Stimulated activated CD8-positive, alpha-beta memory T cell treated with anti-CD3 and anti-CD28 coated beads, Interleukin-7, amount 100 ng/mL, for 1 hour (primary cell): ENCODE data around the gene PLN.

Source experiments
- DNase-seq, 2 donors: peaks; one replicate each; pipeline ENCODE4 v3.0.0-alpha.2; 2020; ENCODE audit warnings: low read depth in 2 of 2

Gene PLN

GRCh38 chr6:118537574-118537973 lies 10.5 kb upstream of the PLN start:
- DNase-seq, result no peak

- no peak for DNase-seq
These were observed 5.7 kb upstream of the PLN start for GRCh38 chr6:118542184-118542952.

DNA sequence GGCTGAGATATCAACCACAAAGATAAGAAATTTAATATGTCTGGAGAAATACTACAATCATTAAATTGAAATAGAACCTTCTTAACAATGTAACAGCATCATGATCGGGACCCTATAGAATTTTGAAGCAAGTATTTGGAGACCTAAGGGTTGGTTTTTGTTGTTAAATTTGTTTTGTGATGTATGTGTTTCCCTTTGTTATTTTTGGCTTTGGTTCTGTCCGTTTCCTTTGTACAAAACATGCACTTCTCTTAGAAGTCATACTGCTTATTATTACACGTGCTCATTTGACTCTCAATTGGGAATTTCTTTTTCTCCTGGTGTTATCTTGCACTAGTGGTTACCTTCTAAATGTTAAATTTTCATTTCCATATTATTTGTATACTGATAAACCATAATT lies 4.0 kb upstream of the PLN start:
- no peak for DNase-seq

GRCh38 chr6:118546164-118546879 lies 1.8 kb upstream of the PLN start:
- DNase-seq, result no peak

GRCh38 chr6:118546880-118547218 lies 1.2 kb upstream of the PLN start:
- DNase-seq, result no peak

DNA sequence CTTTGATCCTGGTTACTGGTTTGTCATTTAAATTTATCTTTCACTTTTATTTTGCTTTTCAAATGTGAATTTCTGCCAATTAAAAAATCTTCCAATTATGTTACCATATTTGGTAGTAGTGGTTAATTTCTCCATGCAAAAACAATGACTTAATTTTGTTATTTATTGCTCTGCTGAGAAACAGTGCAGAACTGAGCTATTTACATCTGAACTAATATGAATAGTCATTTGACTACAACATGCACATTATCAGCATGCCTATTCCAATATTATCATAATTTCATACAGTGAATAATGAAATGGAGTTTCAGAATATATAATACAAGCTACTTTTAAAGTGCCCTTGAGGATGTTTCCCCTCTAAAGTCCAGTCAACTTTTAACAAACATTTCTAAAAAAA lies 517 bp downstream of the PLN start:
- DNase-seq, result no peak

DNA sequence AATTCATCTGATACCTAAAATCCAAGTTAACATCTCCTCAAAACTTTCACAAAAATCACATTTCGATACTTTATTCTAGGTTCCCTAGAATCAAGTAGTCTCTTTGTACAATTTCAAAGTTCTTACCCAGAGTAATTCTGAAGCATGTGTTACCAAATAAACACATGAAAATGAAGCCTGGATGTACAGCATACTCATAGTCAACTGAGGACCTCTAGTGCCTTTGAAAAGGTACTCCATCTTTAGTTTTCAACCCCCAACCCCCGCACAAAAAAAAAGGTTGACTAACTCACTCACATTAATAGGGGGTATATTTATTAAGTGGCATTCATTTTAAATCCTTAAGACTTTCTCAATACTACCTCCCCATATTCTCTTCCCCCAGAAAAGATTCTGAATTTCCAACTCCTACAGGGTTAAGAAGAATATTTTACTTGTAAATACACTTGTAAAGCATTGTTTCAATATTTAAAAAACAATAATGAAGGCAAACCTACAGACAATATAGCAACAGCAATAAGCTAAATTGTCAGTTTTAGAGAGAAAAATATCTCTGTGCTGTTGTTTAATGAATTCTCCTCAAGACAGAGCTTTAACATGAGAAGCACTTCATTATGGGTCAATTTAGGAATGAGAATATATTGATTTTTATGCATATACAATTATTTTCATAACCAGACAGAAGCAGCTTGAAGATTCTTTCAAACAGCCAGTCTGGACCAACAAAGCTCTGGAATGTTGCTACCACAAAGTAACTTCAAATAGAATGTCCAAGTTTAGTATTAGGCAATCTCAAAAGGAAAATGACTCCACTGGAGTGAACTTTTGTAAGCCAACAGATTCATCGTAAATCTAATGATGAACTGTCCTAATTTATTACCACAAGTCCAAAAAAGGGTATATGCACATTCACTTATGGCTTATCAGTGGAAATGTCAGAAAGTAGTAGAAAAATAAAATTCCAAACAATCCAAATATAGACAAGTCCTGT lies 3.3 kb downstream of the PLN start:
- DNase-seq, result no peak

DNA sequence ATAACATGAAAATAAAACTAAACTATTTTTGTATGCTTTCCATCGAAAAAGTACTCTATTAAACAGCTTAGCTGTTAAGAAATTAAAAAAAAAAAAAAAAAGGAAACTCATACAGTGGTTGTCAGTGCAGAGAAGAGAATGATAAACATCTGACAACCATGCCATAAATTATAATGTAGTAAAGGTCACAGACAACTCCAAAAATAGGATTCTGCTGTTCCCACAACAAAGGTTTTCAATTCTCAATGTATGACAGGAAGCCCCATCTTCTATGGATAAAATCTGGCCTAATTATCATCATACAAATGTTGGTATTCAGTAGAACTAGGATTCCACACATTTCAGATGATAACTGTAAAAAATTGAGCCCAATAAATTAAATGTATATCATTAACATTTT lies 5.0 kb downstream of the PLN start:
- DNase-seq, result no peak

DNA sequence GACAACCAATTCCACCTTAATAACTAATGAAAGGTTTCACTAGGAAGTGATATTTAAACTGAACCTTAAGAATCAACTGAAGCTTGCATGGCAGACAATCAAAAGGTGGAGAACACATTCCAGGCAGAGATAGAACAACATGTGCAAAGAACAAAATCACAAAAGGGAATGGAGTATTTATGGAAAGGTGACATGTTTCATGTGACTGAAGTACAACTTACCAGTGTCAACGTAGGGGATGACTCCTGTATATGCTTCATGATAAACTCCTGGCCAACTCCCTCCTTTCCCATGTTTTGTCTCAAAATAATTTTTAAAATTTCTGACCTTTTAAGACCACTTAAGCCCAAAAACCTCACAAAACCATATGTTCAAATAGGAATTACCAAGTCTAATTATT lies 6.6 kb downstream of the PLN start:
- DNase-seq, result no peak

- DNase-seq, result no peak
These were observed 10.5 kb downstream of the PLN start for GRCh38 chr6:118558464-118559217.

DNA sequence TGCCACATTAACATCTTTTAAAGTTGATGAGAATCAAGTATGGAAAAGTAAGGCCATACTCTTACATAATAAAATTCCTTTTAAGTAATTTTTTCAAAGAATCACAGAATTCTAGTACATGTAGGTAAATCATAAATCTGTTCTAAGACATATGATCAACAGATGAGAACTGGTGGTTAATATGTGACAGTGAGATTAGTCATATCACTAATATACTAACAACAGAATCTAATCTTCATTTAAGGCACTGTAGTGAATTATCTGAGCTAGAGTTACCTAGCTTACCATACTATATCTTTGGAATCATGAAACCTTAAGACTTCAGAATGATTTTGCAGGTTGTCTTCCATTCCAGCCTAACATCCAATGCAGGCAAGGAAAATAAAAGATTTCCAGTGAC lies 11.6 kb downstream of the PLN start:
- DNase-seq, result no peak

DNA sequence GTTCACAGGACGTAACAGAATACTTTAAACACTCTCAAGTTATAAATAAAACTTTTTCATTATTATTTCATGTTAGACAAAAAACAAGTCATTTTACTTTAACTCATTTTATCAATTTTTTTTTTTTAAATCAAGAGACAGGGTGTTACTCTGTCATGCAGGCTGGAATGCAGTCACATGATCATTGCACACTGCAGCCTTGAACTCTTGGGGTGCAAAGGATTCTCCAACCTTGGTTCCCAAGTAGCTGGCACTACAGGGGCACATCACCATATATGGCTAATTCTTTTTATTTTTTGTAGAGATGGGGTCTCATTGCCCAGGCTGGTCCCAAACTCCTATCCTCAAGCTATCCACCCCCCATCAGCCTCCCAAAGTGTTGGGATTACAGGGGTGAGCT lies 14.2 kb downstream of the PLN start:
- DNase-seq, result no peak

DNA sequence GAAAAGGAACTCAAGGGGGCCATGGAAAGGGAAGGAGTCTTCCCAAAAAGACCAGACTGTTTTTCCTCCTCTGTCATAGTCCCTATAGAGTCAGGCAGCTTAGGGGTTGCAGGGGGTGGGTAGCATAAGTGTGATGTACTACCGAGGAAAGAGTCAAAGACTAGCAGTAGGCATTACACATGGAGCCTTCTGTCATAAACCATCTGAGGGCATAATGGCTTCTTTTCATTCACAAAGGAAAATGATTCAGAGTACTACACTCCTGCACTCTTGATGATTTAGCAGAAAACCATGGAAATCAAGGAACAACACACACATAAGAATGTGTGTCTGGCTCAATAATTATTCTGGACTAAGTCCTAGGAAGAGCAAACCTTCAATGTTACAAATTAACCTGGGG lies 14.9 kb downstream of the PLN start:
- DNase-seq, result no peak

- DNase-seq, result no peak
These were observed 17.3 kb downstream of the PLN start for GRCh38 chr6:118565311-118565960.

DNA sequence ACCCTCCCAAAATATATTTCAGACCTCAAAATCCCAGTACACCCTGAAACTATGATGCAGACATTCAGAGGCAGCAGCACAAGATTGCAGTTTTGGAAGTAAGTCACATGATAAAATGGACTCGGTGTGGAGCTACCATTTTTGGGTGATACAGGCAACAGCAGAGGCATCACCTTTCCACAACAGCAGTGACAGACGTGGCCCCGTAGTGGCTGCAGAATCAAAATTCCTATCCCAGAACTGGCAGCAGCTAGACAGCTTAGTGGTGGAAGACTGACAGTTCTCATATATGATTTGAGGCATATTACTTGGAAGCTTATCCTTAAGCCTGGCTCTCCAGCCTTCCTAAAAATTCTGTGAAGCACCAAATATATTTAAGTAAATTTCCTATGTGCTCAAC lies 19.9 kb downstream of the PLN start:
- no peak for DNase-seq

- no peak for DNase-seq
These were observed 21.4 kb downstream of the PLN start for GRCh38 chr6:118569498-118569897.

- DNase-seq, result no peak
These were observed 23.0 kb downstream of the PLN start for GRCh38 chr6:118571121-118571520.

DNA sequence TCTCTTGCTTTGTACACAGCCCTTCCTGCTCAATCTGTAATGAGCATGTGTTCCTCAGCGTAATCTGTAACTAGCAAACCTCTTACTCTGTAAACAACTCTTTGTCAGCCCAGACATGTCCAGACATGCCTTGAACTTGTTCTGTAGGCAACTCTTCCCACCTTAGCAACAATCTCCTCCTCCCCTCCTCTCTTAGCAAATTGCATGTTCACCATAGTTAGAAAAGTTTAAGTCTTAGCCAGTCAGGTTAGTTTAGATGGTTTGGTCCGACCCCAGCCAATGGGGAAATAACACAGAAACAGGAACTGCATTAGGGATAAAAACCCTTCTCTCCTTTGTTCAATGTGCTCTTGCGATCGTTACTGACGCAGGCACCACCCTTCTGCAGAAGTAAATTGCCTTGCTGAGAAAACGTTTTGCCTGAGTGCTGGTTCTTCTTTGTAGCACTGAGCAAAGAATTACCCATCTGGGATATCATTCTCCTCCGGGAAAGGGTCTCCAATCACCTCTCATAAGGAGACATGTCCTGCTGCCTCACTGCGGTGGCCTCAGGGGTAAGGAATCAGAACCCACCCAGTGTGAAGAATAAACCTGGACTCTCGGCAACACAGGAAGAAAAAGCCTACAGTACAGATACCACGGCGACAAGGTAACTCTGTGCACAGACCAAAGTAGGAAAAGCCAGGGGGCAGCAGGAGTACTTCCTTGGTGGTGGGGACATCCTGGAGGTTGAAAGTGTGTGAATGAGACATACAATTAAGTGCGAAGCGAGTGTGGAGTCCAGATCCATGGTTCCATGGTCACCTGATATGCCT lies 26.2 kb downstream of the PLN start:
- no peak for DNase-seq

- no peak for DNase-seq
These were observed 29.9 kb downstream of the PLN start for GRCh38 chr6:118577972-118578371.

DNA sequence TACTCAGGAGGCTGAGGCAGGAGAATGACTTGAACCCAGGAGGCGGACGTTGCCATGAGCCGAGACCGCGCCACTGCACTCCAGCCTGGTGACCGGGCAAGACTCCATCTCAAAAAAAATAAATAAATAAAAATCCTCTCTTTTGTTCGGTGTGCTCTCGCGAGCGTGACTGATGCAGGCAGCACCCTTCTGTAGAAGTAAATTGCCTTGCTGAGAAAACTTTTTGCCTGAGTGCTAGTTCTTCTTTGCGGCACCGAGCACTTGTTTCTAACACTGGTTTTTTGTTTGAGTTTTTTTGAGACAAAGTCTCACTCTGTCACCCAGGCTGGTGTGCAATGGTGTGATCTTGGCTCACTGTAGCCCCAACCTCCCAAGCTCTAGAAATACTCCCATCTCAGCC lies 30.5 kb downstream of the PLN start:
- DNase-seq, result no peak
